Esophagus squamous epithelium (tissue), 5 donors: ENCODE data around the gene OGG1. TPM values are rescaled to one million over a fixed set of nuclear protein-coding genes. Genes with fewer than 3 reads are reported as not detected.

Experiments
- DNase-seq: peaks from one replicate; lab custom pipeline; 2025; lab: John Stamatoyannopoulos, UW
- H3K27ac ChIP-seq, 4 donors: fragments of 200-600 bp; sonication (generic); one replicate each; pipeline ENCODE4 v1.5.1; 2016 to 2019; ENCODE audit warnings: mild to moderate bottlenecking in 1 of 4
- H3K27me3 ChIP-seq, 4 donors: fragments of 200-600 bp; sonication (generic); 1 replicate in 3 of 4; 2 replicates in 1 of 4; pipeline versions ENCODE4 v1.5.1 to v1.6.0; 2017 to 2021; ENCODE audit warnings: antibody characterized with exemption in 1 of 4
- H3K36me3 ChIP-seq, 3 donors: fragments of 200-600 bp; sonication (generic); one replicate each; pipeline ENCODE4 v1.5.1; 2016 to 2019
- H3K4me1 ChIP-seq, 3 donors: fragments of 200-600 bp; sonication (generic); one replicate each; pipeline ENCODE4 v1.5.1; 2017 to 2019
- H3K4me3 ChIP-seq, 4 donors: fragments of 200-600 bp; sonication (generic); 1 replicate in 3 of 4; 2 replicates in 1 of 4; pipeline ENCODE4 v1.5.1; 2016 to 2019; ENCODE audit warnings: mild to moderate bottlenecking in 2 of 4, moderate library complexity in 1 of 4
- H3K9me3 ChIP-seq, 3 donors: fragments of 200-600 bp; sonication (generic); one replicate each; pipeline ENCODE4 v1.5.1; 2016 to 2019
- CTCF ChIP-seq, 6 experiments: fragments of 450-650 bp in 4 of 6; fragments of 200-600 bp in 2 of 6; sonication (generic) in 2 of 6; IDR thresholded peaks; one replicate each; pipeline ENCODE4 v1.5.1; 2016 to 2019; ENCODE audit warnings: antibody characterized with exemption in 6 of 6, mild to moderate bottlenecking in 4 of 6, moderate library complexity in 4 of 6
- POLR2A ChIP-seq, 4 donors: fragments of 450-650 bp; IDR thresholded peaks; one replicate each; pipeline ENCODE4 v1.6.1; 2017; ENCODE audit warnings: antibody characterized with exemption in 4 of 4, mild to moderate bottlenecking in 4 of 4, moderate library complexity in 3 of 4
- WGBS, 2 donors: methylation state at CpG; one replicate each; pipeline ENCODE4 v1.1.5; 2018; 5-methylcytosine and 5-hydroxymethylcytosine counted together
- intact Hi-C: fragments of 100-400 bp; cut with DNase I; formaldehyde crosslinking; loops from one replicate; pipeline ENCODE4 v1.15.0; 2022
- total RNA-seq, 4 donors: library from RNA; depleted of rRNA; stranded (reverse); fragments of >200 nt; gene quantifications; one replicate each; pipeline ENCODE4 v1.1.0, GENCODE V29; 2016
- donor health status: DM: yes; HTN: yes; CAD: no.

Gene OGG1
- total RNA-seq, 4 donors from 2014 or later, result 9.5 to 20.6 (median 10.5) TPM

DNA sequence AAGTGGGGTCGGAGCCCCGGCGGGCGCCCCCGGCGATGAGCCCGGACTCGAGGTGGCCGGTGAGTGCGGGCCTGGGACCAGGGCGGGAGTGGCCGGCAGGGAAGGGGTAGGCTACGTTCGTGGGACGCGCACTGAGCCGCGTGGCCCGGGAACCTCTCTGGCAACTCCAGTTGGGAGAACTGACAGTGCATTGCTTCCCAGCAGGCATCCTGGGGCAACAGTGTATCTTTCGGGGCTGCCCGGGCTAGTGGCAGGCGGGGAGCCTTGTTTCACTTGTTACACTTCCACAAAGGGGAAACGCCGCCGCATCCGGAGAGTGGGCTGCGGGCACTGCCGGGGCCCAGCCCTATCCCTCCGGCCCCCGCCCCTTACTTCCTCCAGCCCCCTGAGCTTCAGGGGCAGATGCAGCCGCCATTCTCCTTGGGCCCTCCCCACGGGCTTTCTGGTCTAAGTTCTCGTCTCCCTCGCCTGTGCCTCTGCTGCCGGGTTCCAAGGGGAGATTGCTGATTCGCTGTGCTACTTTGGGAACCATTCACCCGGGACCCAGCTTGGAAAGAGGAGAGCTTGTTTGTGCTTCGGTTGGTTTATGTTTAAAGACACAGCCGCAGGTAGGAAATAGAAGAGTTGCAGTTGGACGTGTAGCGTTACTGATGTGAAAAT lies 17.5 kb upstream of the OGG1 start:
- H3K36me3 ChIP-seq, result peaks cover 3 to 35% (median 13%) of the 10 kb centered on the region in 3 donors
- WGBS, 2 donors, result 1 to 4% methylated on average over 7 to 14 of the region's 41 CpGs
- H3K4me1 ChIP-seq, result peaks cover 14 to 48% (median 20%) of the 10 kb centered on the region in 3 donors
- DNase-seq, result no peak
- H3K27me3 ChIP-seq, result no peaks in the 10 kb centered on the region
- no peaks in the 10 kb centered on the region for H3K9me3 ChIP-seq
- intact Hi-C loops, result no loop called here
- H3K4me3 ChIP-seq, result peak overlapping the region; percentile 69 to 100 (median 75)
- peak overlapping the region; percentile 91 to 98 (median 94) for H3K27ac ChIP-seq
- TF ChIP-seq CTCF (IDR thresholded peaks at IDR 0.05), result no peak
- no peak for TF ChIP-seq POLR2A (IDR thresholded peaks at IDR 0.05)

GRCh38 chr3:9732740-9733115 lies 17.0 kb upstream of the OGG1 start:
- no peak for DNase-seq
- WGBS, 2 donors, result 19 to 26% methylated on average over 5 to 7 of the region's 7 CpGs
- H3K9me3 ChIP-seq, result no peaks in the 10 kb centered on the region
- no peaks in the 10 kb centered on the region for H3K27me3 ChIP-seq
- peaks cover 14 to 50% (median 20%) of the 10 kb centered on the region in 3 donors for H3K4me1 ChIP-seq
- H3K27ac ChIP-seq, result peak overlapping the region in 3 of 4 donors; percentile 91 to 98 (median 93)
- peak overlapping the region; percentile 69 to 100 (median 75) for H3K4me3 ChIP-seq
- intact Hi-C loops, result no loop called here
- TF ChIP-seq POLR2A (IDR thresholded peaks at IDR 0.05) (no peak), CTCF (IDR thresholded peaks at IDR 0.05) (no peak)
- peaks cover 8 to 40% (median 13%) of the 10 kb centered on the region in 3 donors for H3K36me3 ChIP-seq

- peaks cover 14 to 42% (median 20%) of the 10 kb centered on the region in 3 donors for H3K4me1 ChIP-seq
- H3K4me3 ChIP-seq, result no peak overlapping the region
- H3K9me3 ChIP-seq, result no peaks in the 10 kb centered on the region
- peaks cover 42 to 81% (median 47%) of the 10 kb centered on the region in 3 donors for H3K36me3 ChIP-seq
- TF ChIP-seq CTCF (IDR thresholded peaks at IDR 0.05), result no peak
- no peak for TF ChIP-seq POLR2A (IDR thresholded peaks at IDR 0.05)
- no peak for DNase-seq
- intact Hi-C loops, result no loop called here
- 50 to 59% methylated on average over 2 of the region's 2 CpGs for WGBS, 2 donors
- H3K27me3 ChIP-seq, result no peaks in the 10 kb centered on the region
- no peak overlapping the region for H3K27ac ChIP-seq
Observed at GRCh38 chr3:9736831-9737230, 12.9 kb upstream of the OGG1 start.

DNA sequence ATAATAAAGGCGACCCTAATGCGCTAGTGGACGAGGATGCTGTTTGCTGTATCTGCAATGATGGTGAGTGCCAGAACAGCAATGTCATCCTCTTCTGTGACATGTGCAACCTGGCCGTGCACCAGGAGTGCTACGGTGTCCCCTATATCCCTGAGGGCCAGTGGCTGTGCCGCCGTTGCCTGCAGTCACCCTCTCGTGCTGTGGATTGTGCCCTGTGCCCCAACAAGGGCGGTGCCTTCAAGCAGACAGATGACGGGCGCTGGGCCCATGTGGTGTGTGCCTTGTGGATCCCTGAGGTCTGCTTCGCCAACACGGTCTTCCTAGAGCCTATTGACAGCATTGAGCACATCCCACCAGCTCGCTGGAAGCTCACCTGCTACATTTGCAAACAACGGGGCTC lies 10.6 kb upstream of the OGG1 start:
- Histone ChIP-seq H3K4me3 (no peak overlapping the region), H3K9me3 (no peaks in the 10 kb centered on the region), H3K36me3 (peaks cover 64 to 100% (median 70%) of the 10 kb centered on the region in 3 donors), H3K4me1 (peaks cover 0 to 20% (median 0%) of the 10 kb centered on the region in 3 donors), H3K27ac (no peak overlapping the region), H3K27me3 (no peaks in the 10 kb centered on the region)
- intact Hi-C loops, result no loop called here
- WGBS, 2 donors, result 88 to 92% methylated on average over 5 to 7 of the region's 15 CpGs
- TF ChIP-seq POLR2A (IDR thresholded peaks at IDR 0.05) (no peak), CTCF (IDR thresholded peaks at IDR 0.05) (no peak)
- DNase-seq, result no peak

GRCh38 chr3:9742560-9742959 lies 7.2 kb upstream of the OGG1 start:
- no peak for DNase-seq
- no peaks in the 10 kb centered on the region for H3K27me3 ChIP-seq
- H3K4me1 ChIP-seq, result no peaks in the 10 kb centered on the region
- TF ChIP-seq POLR2A (IDR thresholded peaks at IDR 0.05) (no peak), CTCF (IDR thresholded peaks at IDR 0.05) (no peak)
- WGBS, 2 donors, result 100% methylated on average over 1 of the region's 1 CpG; no CpG with 5 or more reads in 1 of the 2 donors
- peaks cover 78 to 100% (median 90%) of the 10 kb centered on the region in 3 donors for H3K36me3 ChIP-seq
- no peak overlapping the region for H3K4me3 ChIP-seq
- H3K27ac ChIP-seq, result no peak overlapping the region
- intact Hi-C loops, result no loop called here
- no peaks in the 10 kb centered on the region for H3K9me3 ChIP-seq
